Measurements from ENCODE around the gene TRPM2. TPM values are rescaled to one million over a fixed set of nuclear protein-coding genes. Genes with fewer than 3 reads are reported as not detected.

The TRPM2 gene
- total RNA-seq, 1 donor from 2014 or later: not detected

GRCh38 chr21:44344541-44345183 lies 8.8 kb upstream of the TRPM2 start:
- Mint-ChIP-seq H3K9me3 (ENCODE audit: unreplicated experiment) (no peaks in the 10 kb centered on the region), H3K36me3 (ENCODE audit: unreplicated experiment) (no peaks in the 10 kb centered on the region), H3K27me3 (ENCODE audit: unreplicated experiment) (no peaks in the 10 kb centered on the region), H3K27ac (ENCODE audit: unreplicated experiment) (no peak overlapping the region), H3K4me3 (ENCODE audit: unreplicated experiment) (no peak overlapping the region), H3K4me1 (ENCODE audit: unreplicated experiment) (peaks cover 5% of the 10 kb centered on the region)
- DNase-seq (ENCODE audit: extremely low spot score, unreplicated experiment): no peak
- TF ChIP-seq CTCF (IDR thresholded peaks at IDR 0.05): no peak

GRCh38 chr21:44345495-44345894 lies 7.9 kb upstream of the TRPM2 start:
- no peak for TF ChIP-seq CTCF (IDR thresholded peaks at IDR 0.05)
- Mint-ChIP-seq H3K4me3 (ENCODE audit: unreplicated experiment) (no peak overlapping the region), H3K36me3 (ENCODE audit: unreplicated experiment) (no peaks in the 10 kb centered on the region), H3K27ac (ENCODE audit: unreplicated experiment) (no peak overlapping the region), H3K4me1 (ENCODE audit: unreplicated experiment) (peaks cover under 1% of the 10 kb centered on the region), H3K27me3 (ENCODE audit: unreplicated experiment) (no peaks in the 10 kb centered on the region), H3K9me3 (ENCODE audit: unreplicated experiment) (no peaks in the 10 kb centered on the region)
- DNase-seq (ENCODE audit: extremely low spot score, unreplicated experiment): no peak

- Mint-ChIP-seq H3K27me3 (ENCODE audit: unreplicated experiment) (no peaks in the 10 kb centered on the region), H3K4me3 (ENCODE audit: unreplicated experiment) (no peak overlapping the region), H3K9me3 (ENCODE audit: unreplicated experiment) (no peaks in the 10 kb centered on the region), H3K36me3 (ENCODE audit: unreplicated experiment) (no peaks in the 10 kb centered on the region), H3K27ac (ENCODE audit: unreplicated experiment) (no peak overlapping the region), H3K4me1 (ENCODE audit: unreplicated experiment) (no peaks in the 10 kb centered on the region)
- DNase-seq (ENCODE audit: extremely low spot score, unreplicated experiment): no peak
- TF ChIP-seq CTCF (IDR thresholded peaks at IDR 0.05): no peak
Measured at GRCh38 chr21:44347911-44348451, 5.4 kb upstream of the TRPM2 start.

GRCh38 chr21:44348861-44349260 lies 4.6 kb upstream of the TRPM2 start:
- TF ChIP-seq CTCF (IDR thresholded peaks at IDR 0.05): no peak
- H3K36me3 Mint-ChIP-seq (ENCODE audit: unreplicated experiment): no peaks in the 10 kb centered on the region
- H3K4me3 Mint-ChIP-seq (ENCODE audit: unreplicated experiment): no peak overlapping the region
- no peak for DNase-seq (ENCODE audit: extremely low spot score, unreplicated experiment)
- no peak overlapping the region for H3K27ac Mint-ChIP-seq (ENCODE audit: unreplicated experiment)
- H3K4me1 Mint-ChIP-seq (ENCODE audit: unreplicated experiment): no peaks in the 10 kb centered on the region
- no peaks in the 10 kb centered on the region for H3K9me3 Mint-ChIP-seq (ENCODE audit: unreplicated experiment)
- no peaks in the 10 kb centered on the region for H3K27me3 Mint-ChIP-seq (ENCODE audit: unreplicated experiment)

- Mint-ChIP-seq H3K9me3 (ENCODE audit: unreplicated experiment) (no peaks in the 10 kb centered on the region), H3K27ac (ENCODE audit: unreplicated experiment) (no peak overlapping the region), H3K4me1 (ENCODE audit: unreplicated experiment) (no peaks in the 10 kb centered on the region), H3K4me3 (ENCODE audit: unreplicated experiment) (no peak overlapping the region), H3K36me3 (ENCODE audit: unreplicated experiment) (no peaks in the 10 kb centered on the region), H3K27me3 (ENCODE audit: unreplicated experiment) (no peaks in the 10 kb centered on the region)
- no peak for TF ChIP-seq CTCF (IDR thresholded peaks at IDR 0.05)
- DNase-seq (ENCODE audit: extremely low spot score, unreplicated experiment): no peak
Measured at GRCh38 chr21:44349416-44349846, 4.0 kb upstream of the TRPM2 start.

Data from osteocyte (in vitro differentiated cells).